Stimulated activated CD4-positive, alpha-beta T cell treated with anti-CD3 and anti-CD28 coated beads, TNF-alpha, amount 100 ng/mL, for 1 hour (primary cell): ENCODE data around the gene CORO6.

ENCODE experiments used
- DNase-seq, 3 donors: peaks; one replicate each; pipeline ENCODE4 v3.0.0-alpha.2; 2020; ENCODE audit warnings: low read depth in 3 of 3, low spot score in 1 of 3

The CORO6 gene

GRCh38 chr17:29633886-29634285 is 11.2 kb upstream of the CORO6 start:
- DNase-seq: no peak

- DNase-seq: no peak
Measured at GRCh38 chr17:29630630-29631193, 8.0 kb upstream of the CORO6 start.

- DNase-seq: no peak
Measured at GRCh38 chr17:29629839-29630238, 7.1 kb upstream of the CORO6 start.

- DNase-seq: no peak
Measured at GRCh38 chr17:29628644-29629043, 5.9 kb upstream of the CORO6 start.

- DNase-seq: no peak
Measured at GRCh38 chr17:29627951-29628350, 5.2 kb upstream of the CORO6 start.

GRCh38 chr17:29625037-29625750 is 2.5 kb upstream of the CORO6 start:
- no peak for DNase-seq

GRCh38 chr17:29624586-29624985 is 1.9 kb upstream of the CORO6 start:
- DNase-seq: no peak

GRCh38 chr17:29623283-29623647 is 553 bp upstream of the CORO6 start:
- no peak for DNase-seq

- no peak for DNase-seq
Measured at GRCh38 chr17:29621751-29622194, 939 bp downstream of the CORO6 start.

- no peak for DNase-seq
Measured at GRCh38 chr17:29620779-29621500, 1.8 kb downstream of the CORO6 start.

- DNase-seq: no peak
Measured at GRCh38 chr17:29620271-29620670, 2.4 kb downstream of the CORO6 start.

GRCh38 chr17:29619251-29619650 is 3.5 kb downstream of the CORO6 start:
- no peak for DNase-seq

- no peak for DNase-seq
Measured at GRCh38 chr17:29618272-29619065, 4.2 kb downstream of the CORO6 start.

GRCh38 chr17:29617481-29618271 is 5.0 kb downstream of the CORO6 start:
- peak; percentile 60 to 83 (median 76) for DNase-seq

GRCh38 chr17:29617125-29617480 is 5.6 kb downstream of the CORO6 start:
- DNase-seq: peak; percentile 65 to 91 (median 71)

- no peak for DNase-seq
Measured at GRCh38 chr17:29616300-29617048, 6.2 kb downstream of the CORO6 start.

GRCh38 chr17:29615492-29616299 is 7.0 kb downstream of the CORO6 start:
- peak; percentile 60 to 81 (median 69) for DNase-seq

GRCh38 chr17:29615048-29615385 is 7.7 kb downstream of the CORO6 start:
- DNase-seq: peak in 1 of 3 donors; percentile 49

GRCh38 chr17:29614349-29615047 is 8.2 kb downstream of the CORO6 start:
- DNase-seq: no peak
